K562 (cell line): ENCODE measurements around the gene ERF. TPM values are rescaled to one million over a fixed set of nuclear protein-coding genes. Genes with fewer than 3 reads are reported as not detected.

Experiments used
- BCOR ChIP-seq: fragments of 450-650 bp; IDR thresholded peaks from 2 replicates; pipeline ENCODE4 v1.6.1; 2016
- CHD4 ChIP-seq: fragments of 200-600 bp; sonication (generic); IDR thresholded peaks from 3 replicates; pipeline ENCODE4 v1.6.1; 2012; ENCODE audit warnings: low read depth, mild to moderate bottlenecking, mixed read lengths, low read length, inconsistent platforms; ENCODE audit not compliant: insufficient read depth, insufficient replicate concordance, poor library complexity, severe bottlenecking
- EGR1 ChIP-seq: fragments of 450-650 bp; conservative IDR thresholded peaks from 2 replicates; pipeline ENCODE4 v1.6.1; 2017; ENCODE audit warnings: mild to moderate bottlenecking
- HMG20A ChIP-seq: fragments of 450-650 bp; formaldehyde crosslinking; conservative IDR thresholded peaks from 2 replicates; pipeline ENCODE4 v1.4.0; 2020; ENCODE audit warnings: mild to moderate bottlenecking, mixed read lengths
- MCM7 ChIP-seq, 2 experiments: fragments of 450-650 bp; IDR thresholded peaks; 2 replicates each; pipeline ENCODE4 v1.6.1; 2016 to 2018
- NBN ChIP-seq: fragments of 450-650 bp; IDR thresholded peaks from 2 replicates; pipeline ENCODE4 v1.6.1; 2016; ENCODE audit warnings: low read depth, mild to moderate bottlenecking
- NR2C1 ChIP-seq, 2 experiments: fragments of 450-650 bp; IDR thresholded peaks; 2 replicates each; pipeline ENCODE4 v1.6.1; 2017; ENCODE audit warnings: mild to moderate bottlenecking in 2 of 2, antibody characterized with exemption in 1 of 2, inconsistent platforms in 1 of 2, missing compliant biosample characterization in 1 of 2, missing genetic modification characterization in 1 of 2
- NRF1 ChIP-seq, 2 experiments: fragments of 450-650 bp; IDR thresholded peaks in 1 of 2; conservative IDR thresholded peaks in 1 of 2; 2 replicates each; pipeline ENCODE4 v1.6.1; 2014; ENCODE audit warnings: mild to moderate bottlenecking in 2 of 2
- PHF20 ChIP-seq: fragments of 450-650 bp; IDR thresholded peaks from 2 replicates; pipeline ENCODE4 v1.6.1; 2018; ENCODE audit not compliant: partially characterized antibody
- SMAD4 ChIP-seq: fragments of 250-450 bp; sonication (Bioruptor Pico); conservative IDR thresholded peaks from 2 replicates; pipeline ENCODE4 v1.8.0; 2021; ENCODE audit warnings: inconsistent platforms, mild to moderate bottlenecking, moderate library complexity
- SMC3 ChIP-seq: conservative IDR thresholded peaks from 2 replicates; pipeline ENCODE4 v1.6.1; 2011; ENCODE audit warnings: low read depth, low read length, improper control_type of control experiment; ENCODE audit not compliant: insufficient read depth
- polyA plus RNA-seq, 8 experiments: library from polyadenylated mRNA; depleted of rRNA in 4 of 8; stranded (reverse) in 5 of 8; unstranded in 3 of 8; fragments of >200 nt; fragmentation: Nextera tagmentation in 2 of 8; fragmentation: Illumina TruSeq in 1 of 8; extraction: Ambion mirVana in 2 of 8; extraction: Trizol in 1 of 8; gene quantifications; 2 replicates each; pipeline versions ENCODE4 v1.2.1 to v1.2.3, GENCODE V29; 2011 to 2014; ENCODE audit warnings: inconsistent platforms in 1 of 8, missing spikeins in 1 of 8
- total RNA-seq, 7 experiments: library from RNA; depleted of rRNA in 6 of 7; stranded (reverse); fragments of >200 nt in 6 of 7; fragmentation: Illumina TruSeq in 2 of 7; extraction: Trizol in 2 of 7; gene quantifications; 2 replicates each; pipeline versions ENCODE4 v1.2.1 to v1.2.3, GENCODE V29; 2011 to 2021; ENCODE audit warnings: low replicate concordance in 1 of 7
- TF ChIP-seq, protein P1 (sequence below), 2 experiments: IDR thresholded peaks; 2 replicates each; pipeline ENCODE4 v1.6.1; 2011; ENCODE audit warnings: borderline replicate concordance in 1 of 2, control low read depth in 1 of 2, low read depth in 1 of 2, low read length in 1 of 2, mild to moderate bottlenecking in 1 of 2, mixed read lengths in 1 of 2, moderate library complexity in 1 of 2; ENCODE audit not compliant: insufficient read depth in 1 of 2, insufficient read length in 1 of 2, poor library complexity in 1 of 2, severe bottlenecking in 1 of 2; ENCODE audit errors: extremely low read depth in 1 of 2
- TF ChIP-seq, protein P2 (sequence below): fragments of 450-650 bp; formaldehyde crosslinking; IDR thresholded peaks from 2 replicates; pipeline ENCODE4 v1.4.0; 2020; ENCODE audit warnings: mild to moderate bottlenecking, moderate library complexity
- TF ChIP-seq, protein P3 (sequence below), 3 experiments: IDR thresholded peaks in 2 of 3; conservative IDR thresholded peaks in 1 of 3; 2 replicates each; pipeline ENCODE4 v1.5.1; 2011 to 2012; ENCODE audit warnings: low read length in 3 of 3, mild to moderate bottlenecking in 3 of 3, control low read depth in 2 of 3, improper control_type of control experiment in 1 of 3, inconsistent platforms in 1 of 3, low read depth in 1 of 3, mixed read lengths in 1 of 3, moderate library complexity in 1 of 3; ENCODE audit not compliant: insufficient read depth in 2 of 3
- TF ChIP-seq, protein P4 (sequence below): sonication (generic); formaldehyde crosslinking; IDR thresholded peaks from 2 replicates; pipeline ENCODE4 v1.8.0; 2022; ENCODE audit warnings: mild to moderate bottlenecking, missing genetic modification reagents
- TF ChIP-seq, protein P5 (sequence below): sonication (generic); formaldehyde crosslinking; IDR thresholded peaks from 2 replicates; pipeline ENCODE4 v1.8.0; 2022; ENCODE audit warnings: mild to moderate bottlenecking, missing genetic modification reagents

ERF gene
- total and polyA plus RNA-seq, 9 of the 15 experiments (the other 6 are each of a cell fraction or from before 2014, with no cell fraction given) = 0.03 to 75.4 (median 27.0) TPM

DNA sequence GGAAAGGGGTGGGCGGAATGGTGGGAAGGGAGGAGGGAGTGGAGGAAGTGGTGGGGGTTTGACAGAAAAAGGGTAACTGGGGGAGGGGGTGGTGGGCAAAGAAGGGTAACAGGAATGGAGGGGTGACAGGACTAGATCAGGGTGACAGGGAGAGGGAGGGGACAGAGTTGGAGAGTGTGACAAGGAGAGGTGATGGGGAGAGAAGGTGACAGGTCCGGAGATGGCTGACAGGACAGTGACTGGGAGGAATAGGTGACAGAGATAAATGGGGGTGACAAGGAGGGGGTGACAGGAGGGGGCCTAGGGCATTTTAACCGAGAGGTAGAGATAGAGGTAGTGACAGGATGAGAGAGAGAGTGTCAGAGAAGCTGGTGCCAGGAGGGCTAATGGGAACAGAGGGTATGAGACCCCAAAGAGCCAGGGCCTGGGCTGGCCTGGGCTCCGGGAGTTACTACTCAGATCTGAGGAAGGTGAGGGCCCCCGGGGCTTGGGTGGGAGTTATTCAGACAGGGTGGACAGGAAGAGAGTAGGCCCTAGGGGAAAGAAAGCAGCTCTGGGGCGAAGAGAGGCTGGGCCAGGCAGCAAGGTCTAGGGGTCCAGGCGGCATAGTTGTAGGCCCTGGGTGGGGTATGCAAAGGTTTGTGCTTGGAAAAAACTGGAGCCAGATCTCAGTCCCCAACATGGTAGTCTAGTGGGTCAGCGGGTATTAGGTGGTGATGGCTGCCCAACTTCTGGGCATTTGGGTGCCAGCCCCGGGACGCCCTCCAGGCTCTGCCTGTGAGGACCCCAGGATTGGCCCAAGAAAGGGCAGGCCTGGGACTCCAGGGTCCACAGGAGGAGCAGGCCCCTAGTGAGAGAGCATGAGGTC lies 14.8 kb upstream of the ERF start (continued):
- TF ChIP-seq, protein P1, sequence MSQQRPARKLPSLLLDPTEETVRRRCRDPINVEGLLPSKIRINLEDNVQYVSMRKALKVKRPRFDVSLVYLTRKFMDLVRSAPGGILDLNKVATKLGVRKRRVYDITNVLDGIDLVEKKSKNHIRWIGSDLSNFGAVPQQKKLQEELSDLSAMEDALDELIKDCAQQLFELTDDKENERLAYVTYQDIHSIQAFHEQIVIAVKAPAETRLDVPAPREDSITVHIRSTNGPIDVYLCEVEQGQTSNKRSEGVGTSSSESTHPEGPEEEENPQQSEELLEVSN (IDR thresholded peaks at IDR 0.05; ENCODE audit: borderline replicate concordance in 1 of 2, extremely low read depth in 1 of 2, insufficient read depth in 1 of 2, insufficient read length in 1 of 2, low read depth in 1 of 2, low read length in 1 of 2, poor library complexity in 1 of 2, severe bottlenecking in 1 of 2) = no peak
- peak; percentile 15 for TF ChIP-seq PHF20
- TF ChIP-seq NBN = 0 out of 2 replicates have a peak, but pooled peaks have one; percentile 49
- TF ChIP-seq, protein P2, sequence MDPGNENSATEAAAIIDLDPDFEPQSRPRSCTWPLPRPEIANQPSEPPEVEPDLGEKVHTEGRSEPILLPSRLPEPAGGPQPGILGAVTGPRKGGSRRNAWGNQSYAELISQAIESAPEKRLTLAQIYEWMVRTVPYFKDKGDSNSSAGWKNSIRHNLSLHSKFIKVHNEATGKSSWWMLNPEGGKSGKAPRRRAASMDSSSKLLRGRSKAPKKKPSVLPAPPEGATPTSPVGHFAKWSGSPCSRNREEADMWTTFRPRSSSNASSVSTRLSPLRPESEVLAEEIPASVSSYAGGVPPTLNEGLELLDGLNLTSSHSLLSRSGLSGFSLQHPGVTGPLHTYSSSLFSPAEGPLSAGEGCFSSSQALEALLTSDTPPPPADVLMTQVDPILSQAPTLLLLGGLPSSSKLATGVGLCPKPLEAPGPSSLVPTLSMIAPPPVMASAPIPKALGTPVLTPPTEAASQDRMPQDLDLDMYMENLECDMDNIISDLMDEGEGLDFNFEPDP (CRISPR knock-in tag) = no peak
- TF ChIP-seq NRF1 (conservative IDR thresholded peaks at IDR 0.05 in 1 of 2, IDR thresholded peaks at IDR 0.05 in 1 of 2) = no peak
- peak; percentile 49 for TF ChIP-seq EGR1
- TF ChIP-seq HMG20A = no peak
- no peak for TF ChIP-seq CHD4
- no peak for TF ChIP-seq MCM7 (IDR thresholded peaks at IDR 0.05)
- TF ChIP-seq SMC3 = no peak
- TF ChIP-seq NR2C1 (IDR thresholded peaks at IDR 0.05) = no peak
- TF ChIP-seq NR2C1 (tag; IDR thresholded peaks at IDR 0.05) = no peak
- TF ChIP-seq, protein P3, sequence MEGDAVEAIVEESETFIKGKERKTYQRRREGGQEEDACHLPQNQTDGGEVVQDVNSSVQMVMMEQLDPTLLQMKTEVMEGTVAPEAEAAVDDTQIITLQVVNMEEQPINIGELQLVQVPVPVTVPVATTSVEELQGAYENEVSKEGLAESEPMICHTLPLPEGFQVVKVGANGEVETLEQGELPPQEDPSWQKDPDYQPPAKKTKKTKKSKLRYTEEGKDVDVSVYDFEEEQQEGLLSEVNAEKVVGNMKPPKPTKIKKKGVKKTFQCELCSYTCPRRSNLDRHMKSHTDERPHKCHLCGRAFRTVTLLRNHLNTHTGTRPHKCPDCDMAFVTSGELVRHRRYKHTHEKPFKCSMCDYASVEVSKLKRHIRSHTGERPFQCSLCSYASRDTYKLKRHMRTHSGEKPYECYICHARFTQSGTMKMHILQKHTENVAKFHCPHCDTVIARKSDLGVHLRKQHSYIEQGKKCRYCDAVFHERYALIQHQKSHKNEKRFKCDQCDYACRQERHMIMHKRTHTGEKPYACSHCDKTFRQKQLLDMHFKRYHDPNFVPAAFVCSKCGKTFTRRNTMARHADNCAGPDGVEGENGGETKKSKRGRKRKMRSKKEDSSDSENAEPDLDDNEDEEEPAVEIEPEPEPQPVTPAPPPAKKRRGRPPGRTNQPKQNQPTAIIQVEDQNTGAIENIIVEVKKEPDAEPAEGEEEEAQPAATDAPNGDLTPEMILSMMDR (IDR thresholded peaks at IDR 0.05 in 2 of 3, conservative IDR thresholded peaks at IDR 0.05 in 1 of 3; ENCODE audit: insufficient read depth in 2 of 3, low read depth in 1 of 3, low read length in 3 of 3) = no peak
- no peak for TF ChIP-seq BCOR
- TF ChIP-seq, protein P4, sequence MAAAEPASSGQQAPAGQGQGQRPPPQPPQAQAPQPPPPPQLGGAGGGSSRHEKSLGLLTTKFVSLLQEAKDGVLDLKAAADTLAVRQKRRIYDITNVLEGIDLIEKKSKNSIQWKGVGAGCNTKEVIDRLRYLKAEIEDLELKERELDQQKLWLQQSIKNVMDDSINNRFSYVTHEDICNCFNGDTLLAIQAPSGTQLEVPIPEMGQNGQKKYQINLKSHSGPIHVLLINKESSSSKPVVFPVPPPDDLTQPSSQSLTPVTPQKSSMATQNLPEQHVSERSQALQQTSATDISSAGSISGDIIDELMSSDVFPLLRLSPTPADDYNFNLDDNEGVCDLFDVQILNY (CRISPR knock-in tag) = no peak
- no peak for TF ChIP-seq SMAD4 (CRISPR knock-in tag)
- TF ChIP-seq, protein P5, sequence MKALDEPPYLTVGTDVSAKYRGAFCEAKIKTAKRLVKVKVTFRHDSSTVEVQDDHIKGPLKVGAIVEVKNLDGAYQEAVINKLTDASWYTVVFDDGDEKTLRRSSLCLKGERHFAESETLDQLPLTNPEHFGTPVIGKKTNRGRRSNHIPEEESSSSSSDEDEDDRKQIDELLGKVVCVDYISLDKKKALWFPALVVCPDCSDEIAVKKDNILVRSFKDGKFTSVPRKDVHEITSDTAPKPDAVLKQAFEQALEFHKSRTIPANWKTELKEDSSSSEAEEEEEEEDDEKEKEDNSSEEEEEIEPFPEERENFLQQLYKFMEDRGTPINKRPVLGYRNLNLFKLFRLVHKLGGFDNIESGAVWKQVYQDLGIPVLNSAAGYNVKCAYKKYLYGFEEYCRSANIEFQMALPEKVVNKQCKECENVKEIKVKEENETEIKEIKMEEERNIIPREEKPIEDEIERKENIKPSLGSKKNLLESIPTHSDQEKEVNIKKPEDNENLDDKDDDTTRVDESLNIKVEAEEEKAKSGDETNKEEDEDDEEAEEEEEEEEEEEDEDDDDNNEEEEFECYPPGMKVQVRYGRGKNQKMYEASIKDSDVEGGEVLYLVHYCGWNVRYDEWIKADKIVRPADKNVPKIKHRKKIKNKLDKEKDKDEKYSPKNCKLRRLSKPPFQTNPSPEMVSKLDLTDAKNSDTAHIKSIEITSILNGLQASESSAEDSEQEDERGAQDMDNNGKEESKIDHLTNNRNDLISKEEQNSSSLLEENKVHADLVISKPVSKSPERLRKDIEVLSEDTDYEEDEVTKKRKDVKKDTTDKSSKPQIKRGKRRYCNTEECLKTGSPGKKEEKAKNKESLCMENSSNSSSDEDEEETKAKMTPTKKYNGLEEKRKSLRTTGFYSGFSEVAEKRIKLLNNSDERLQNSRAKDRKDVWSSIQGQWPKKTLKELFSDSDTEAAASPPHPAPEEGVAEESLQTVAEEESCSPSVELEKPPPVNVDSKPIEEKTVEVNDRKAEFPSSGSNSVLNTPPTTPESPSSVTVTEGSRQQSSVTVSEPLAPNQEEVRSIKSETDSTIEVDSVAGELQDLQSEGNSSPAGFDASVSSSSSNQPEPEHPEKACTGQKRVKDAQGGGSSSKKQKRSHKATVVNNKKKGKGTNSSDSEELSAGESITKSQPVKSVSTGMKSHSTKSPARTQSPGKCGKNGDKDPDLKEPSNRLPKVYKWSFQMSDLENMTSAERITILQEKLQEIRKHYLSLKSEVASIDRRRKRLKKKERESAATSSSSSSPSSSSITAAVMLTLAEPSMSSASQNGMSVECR (CRISPR knock-in tag) = no peak
